HG02885 (cell line): ENCODE data around the gene FANK1.
"Not testable (repeated sequence)": the region's sequence is repeated elsewhere in the genome, so short reads cannot be mapped to it uniquely, and the experiment has no call there.

Experiments
- ATAC-seq: cut with Tn5 transposase; IDR thresholded peaks from one replicate; pipeline ENCODE4 v1.9.1; 2021; ENCODE audit warnings: mild to moderate bottlenecking; ENCODE audit not compliant: unreplicated experiment, poor library complexity

FANK1 gene

DNA sequence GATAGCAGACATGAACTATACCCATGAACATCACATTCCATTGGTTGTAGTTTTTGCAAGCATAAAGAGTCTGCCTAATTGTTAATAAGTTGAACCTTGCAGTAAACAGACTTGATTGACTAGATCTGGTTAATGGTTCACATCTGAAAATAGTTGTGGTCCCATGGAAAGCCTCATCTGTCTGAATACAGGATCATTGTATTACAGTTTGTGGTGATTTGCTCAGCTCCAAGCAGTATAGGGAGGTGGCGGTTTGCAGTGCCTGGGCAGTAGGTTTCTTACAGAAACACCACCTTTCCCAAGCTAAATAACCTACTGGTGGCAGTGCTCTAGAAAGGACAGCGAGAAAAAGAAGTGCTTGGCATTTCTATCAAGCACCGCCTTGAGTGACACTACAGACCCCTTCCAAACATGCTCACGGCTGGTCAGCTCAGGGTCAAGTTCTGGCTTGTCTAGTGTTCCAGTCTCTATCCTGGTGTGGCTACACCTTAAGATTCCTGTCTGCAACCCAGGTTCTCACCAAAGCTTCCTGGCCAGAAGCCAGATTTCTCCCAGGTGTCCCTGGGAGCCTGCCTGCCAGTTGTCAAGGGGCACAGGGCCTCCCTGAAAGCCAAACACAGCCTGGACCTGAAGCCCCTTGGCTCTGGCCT, 119.9 kb downstream of the FANK1 start:
- no peak for ATAC-seq

DNA sequence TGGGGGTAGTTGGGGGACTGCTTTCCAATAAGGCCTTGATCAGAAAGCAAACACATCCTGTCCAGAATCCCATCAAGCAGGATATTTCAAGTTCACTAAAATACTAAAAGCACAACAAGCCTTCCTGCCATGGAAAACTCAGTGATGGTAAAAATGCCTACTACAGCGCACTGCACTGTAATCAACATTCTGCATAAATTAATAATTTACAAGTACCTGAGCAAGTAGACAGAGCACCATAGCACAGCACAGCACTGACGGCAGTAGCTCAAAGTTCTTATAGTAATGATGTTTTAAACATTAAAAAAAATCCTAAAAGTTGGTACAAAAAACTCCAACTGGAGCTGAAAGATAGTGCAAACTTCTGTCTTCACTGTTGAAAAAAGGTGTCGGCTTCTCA, 120.5 kb downstream of the FANK1 start:
- ATAC-seq, result no peak

DNA sequence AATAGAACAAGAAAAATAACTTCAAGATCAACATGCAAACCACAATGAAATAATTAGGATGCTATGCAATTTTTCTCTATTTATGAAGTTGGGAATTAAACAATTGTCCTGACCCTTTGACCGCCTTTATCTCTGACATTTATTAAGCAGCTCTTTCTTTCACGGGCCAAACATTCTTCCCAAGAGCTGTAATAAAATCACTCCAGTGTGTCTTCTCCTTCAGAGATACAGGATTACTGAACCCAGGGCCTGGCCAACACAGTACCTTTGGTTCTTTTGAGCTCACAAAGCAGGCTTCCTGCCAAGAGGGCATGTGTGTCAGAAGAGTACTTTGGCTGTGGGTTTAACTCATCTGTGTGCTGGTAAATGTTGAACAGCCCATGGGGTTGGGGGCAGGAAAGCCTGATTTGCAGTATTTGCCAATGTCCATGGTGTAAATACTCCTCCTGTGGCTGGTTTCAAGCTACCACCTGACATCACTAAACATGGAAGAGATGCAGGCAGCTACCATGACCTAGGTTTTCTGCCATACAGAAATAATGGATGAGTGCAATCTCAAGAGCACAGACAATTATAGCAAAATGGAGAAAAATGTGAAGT, 121.7 kb downstream of the FANK1 start:
- no peak for ATAC-seq

DNA sequence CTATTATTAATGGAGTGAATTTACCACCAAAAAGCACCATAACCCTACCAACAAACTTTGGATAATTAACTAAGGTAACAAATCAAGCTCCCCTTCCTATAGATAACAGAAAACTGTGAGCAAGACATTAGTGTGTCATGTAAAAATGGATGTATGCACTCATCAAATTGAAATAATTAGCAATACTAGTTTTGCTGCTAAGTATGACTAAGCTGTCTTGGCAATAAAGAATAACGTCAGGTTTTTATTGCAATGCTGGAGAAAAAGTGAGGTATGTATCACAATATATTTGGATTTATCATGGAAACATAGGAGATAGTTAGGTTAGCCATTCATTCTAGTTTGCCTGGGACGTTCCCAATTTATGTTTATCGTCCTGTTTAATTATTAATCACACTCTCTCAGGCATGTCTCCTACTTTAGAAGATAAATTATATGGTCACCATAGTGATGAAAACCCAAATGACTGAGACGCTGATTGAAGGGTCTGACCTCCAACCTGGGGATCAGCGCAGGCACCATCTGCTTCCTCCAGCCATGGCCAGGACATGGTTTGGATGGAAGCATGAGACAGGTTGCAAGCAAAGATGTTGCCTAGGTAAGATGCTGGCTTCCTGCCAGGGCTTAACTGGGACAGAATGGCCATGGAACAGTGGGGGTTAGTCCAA, 125.6 kb downstream of the FANK1 start:
- ATAC-seq, result no peak

DNA sequence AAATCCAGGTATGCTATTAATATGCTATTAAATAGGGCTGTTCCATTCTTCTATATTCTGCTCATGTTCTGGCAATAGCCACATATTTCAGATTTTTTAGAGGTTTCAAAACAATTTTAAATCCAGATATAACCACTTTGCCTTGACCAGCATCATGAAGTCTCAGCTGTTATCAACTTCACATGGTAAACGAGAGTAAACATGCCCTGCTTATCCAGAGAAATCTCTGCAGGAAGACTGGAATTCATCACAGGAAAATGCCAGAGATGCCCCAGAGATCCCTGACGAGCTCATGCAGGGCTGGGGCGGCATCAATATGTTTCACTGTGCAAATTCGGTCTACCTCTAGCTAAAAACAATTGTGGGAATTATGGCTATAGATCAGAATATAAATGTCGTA, 126.5 kb downstream of the FANK1 start:
- ATAC-seq, result no peak

DNA sequence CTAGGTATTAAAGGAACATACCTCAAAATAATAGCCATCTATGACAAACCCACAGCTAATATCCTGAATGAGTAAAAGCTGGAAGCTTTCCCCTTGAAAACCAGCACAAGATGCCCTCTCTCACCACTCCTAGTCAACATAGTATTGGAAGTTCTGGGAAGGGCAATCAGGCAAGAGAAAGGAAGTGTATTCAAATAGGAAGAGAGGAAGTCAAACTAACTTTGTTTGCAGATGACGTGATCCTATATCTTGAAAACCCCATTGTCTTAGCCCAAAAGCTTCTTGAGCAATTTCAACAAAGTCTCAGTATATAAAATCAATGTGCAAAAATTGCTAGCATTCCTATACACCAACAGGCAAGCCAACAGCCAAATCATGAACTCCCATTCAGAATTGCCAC, 131.3 kb downstream of the FANK1 start:
- no peak for ATAC-seq

DNA sequence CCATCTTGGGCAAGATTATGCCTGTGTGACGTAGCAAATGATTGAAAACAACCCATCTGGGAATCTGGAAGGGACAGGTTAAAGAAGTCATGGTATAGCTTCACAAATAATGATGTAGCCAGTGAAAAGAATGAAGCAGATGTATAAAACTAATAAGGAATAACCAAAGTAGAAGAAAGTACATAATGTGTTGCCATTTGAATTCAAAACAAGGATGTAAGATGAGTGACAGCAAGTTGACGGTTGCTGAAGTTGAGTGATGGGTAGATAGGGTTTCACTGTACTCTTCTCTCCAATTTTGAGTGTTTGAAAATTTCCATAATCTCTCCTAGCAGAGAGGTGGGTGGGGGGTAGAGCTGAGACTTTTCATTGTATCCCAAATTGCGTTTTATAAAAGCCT, 133.6 kb downstream of the FANK1 start:
- no peak for ATAC-seq

DNA sequence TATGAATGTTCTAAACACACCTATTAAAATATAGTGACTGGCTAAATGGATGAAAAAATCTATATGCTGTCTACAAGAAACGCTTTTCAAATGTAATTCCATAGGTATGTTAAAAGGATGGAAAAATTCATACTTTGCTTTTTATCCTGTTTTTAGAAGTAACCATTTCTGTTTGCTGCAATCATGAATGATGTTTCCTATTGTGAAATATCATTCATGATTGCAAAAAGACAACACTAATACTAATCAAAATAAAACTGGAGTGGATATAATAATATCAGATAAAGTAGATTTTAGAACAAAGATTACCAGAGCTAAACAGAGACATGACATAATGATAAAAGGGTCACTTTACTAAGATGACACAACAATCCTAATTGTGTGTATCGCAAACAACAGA, 138.2 kb downstream of the FANK1 start:
- ATAC-seq, result no peak

DNA sequence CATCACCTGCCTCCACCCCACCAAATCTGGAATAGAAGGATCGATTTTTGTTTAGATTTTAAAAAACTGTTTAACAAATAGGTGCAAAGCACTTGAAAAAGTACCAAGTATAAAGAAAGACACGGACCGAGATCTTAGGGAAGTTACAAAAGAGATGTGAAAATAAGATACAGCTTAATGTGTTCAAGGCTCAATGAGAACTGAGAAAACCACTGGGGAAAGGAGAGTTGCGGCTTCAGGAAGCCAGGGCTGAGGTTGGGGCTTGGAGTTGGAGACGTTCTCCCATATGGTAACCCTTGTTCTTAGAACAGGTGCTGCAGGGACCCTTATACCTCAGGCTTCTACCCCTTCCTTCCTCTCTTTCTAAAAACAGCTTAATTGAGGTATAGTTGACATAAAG, 140.2 kb downstream of the FANK1 start:
- no peak for ATAC-seq

DNA sequence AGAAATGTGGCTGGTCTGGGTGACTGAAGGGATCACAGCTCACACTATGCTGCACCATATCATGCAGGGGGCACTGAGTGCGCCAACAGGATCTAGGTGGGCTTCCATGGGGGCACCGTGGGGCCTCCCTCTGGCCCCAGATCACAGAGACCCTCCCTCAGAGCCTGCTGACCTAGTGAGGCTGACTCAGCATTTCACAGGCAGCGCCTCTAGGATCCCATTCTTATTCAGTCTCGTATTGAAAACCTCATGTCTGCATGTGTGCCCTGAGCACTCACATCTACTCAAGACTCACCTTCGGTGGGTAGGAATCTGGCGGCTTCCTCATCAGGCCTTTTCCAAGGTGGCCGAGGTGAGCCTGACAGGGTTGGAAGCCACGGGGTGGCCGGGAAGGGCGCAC, 141.6 kb downstream of the FANK1 start:
- ATAC-seq, result no peak

DNA sequence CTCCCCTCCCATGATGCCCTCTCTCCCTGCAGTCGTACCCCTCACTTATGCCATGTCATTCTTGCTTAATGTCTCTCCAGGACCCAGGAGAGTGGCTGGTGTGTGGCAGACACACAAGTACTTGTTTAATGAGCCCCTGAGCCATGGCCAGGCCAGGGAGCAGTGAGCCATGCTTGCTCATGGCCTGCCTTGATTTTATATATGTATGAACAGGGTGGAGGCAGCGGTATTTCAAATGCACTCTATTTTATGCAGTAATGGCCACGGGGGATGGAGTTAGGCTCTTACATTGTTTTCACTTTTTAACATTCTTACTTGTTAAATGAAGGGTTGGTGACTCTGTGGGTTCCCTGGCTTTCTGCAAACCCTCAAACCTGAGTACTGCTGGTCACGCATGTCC, 144.8 kb downstream of the FANK1 start:
- ATAC-seq, result no peak

DNA sequence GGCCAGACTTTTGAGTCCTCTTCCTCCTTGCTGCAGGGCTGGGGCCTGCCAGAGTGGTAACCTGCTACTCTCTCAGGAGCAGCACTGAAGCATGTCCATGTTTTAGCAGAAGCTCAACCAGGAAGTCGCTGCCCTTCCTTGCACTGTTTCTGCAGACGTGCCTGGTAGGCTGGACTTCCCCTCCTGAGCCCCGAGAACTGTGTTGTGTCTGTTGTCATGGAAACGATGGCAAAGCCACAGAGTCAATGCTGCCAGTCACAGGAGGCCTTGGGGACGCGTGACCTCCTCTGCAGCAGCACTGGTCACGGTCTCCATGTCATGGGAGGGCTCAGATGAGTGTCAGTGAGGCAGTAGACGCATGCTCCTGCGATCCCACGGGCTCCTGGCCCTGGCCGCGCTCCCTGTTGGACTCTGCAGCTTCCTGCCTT, 145.5 kb downstream of the FANK1 start:
- ATAC-seq, result peak; percentile 99

DNA sequence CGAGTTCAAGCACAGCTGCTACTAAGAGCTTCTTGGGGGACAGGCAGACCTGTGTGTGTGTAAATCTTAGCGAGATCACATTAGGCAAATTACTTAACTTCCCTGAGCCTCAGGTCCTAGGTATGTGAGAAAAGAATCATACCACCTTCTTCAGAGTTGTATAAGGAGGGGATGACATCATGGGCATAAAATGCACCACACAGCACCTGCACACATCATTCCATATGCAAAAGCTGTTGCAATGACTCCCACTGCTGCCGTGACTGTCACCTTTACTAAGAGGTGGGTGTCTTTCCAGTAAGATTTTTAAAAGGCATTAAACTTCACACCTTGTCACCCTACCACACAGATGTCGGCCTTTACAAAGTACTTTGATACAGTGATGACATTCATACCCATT, 146.0 kb downstream of the FANK1 start:
- no peak for ATAC-seq

DNA sequence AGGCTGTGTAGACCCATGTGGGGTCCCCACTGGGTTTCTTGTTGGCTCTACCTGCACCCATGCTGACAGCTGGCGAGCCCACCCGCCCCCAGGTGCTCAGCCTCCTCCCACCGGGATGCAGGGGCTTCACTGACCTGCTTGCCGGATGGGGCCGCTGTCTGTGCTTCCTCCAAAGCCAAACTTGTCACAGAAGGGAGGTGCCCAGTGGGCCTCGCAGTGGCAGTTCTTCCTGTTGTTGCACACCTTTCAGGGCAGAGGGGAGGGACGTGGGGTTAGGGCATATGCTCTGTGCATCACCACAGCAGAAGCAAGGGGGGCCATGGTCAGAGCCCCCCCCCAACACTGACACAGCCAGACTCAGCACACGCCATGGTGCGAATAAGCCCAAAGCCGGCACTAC, 146.5 kb downstream of the FANK1 start:
- ATAC-seq, result no peak

DNA sequence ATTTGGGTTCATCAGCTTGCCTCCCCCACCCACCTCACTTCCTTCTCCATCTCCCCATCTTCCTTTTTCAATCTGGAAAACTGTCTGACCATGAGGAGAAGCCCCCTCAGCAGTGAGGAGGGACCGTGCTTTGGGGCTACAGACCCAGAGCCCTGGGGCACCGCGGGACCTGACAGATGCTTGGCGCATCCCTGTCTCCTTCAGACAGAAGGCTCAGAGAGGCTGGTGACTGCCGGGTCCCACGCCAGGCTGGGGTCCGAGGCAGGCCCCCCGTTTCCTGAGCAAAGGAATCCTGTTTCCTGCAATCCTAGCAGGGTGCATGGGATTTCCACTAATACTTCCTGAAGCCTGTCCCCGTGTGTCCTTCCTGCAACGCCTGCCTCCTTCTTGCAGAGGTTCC, 147.0 kb downstream of the FANK1 start:
- no peak for ATAC-seq

DNA sequence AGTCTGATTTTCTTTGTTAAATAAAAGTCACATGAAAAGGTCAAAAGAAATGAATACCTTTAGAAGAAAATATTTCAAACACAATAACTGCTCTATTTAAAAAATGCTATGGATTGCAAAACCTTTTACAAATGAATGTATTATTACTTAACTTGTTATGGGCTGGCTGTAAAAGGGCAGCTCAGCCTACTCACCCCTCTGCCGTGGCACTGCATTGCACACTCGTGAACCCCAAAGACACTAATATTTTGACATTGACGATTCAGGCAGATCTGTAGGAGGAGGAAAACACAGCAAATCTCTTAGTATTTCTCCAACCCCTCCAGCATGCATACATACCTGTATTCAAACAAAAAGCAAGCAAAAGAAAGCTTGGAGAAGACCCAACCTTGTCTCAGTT, 149.5 kb downstream of the FANK1 start:
- ATAC-seq, result no peak

DNA sequence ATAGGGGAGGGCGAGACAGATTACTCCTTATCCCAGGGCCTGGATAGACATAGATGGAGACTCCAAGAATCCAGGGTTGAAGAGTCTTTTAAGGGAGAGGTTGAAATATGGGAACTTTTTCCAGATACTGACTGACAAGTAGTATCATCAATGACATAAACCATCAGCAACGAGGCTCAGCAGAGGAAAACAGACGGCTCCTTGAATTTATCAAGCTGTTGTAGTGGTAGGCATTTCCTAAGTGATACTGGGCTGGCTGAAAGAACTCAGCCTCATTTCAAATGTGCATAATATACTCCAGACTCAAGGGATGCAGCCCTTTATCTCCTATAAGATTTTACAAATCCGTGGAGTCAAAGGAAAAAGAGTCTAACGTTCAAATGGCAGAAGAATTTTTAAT, 150.5 kb downstream of the FANK1 start:
- no peak for ATAC-seq

DNA sequence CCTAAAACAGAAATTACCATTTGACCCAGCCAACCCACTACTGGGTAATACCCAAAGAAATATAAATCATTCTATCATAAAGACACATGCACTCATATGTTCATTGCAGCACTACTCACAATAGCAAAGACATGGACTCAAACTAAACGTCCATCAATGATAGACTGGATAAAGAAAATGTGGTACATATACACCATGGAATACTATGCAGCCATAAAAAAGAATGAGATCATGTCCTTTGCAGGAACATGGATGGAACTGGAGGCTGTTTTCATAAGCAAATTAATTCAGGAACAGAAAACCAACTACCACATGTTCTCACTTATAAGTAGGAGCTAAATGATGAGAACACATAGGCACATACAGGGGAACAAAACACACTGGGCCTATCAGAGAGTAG, 151.4 kb downstream of the FANK1 start:
- not testable (repeated sequence) for ATAC-seq

DNA sequence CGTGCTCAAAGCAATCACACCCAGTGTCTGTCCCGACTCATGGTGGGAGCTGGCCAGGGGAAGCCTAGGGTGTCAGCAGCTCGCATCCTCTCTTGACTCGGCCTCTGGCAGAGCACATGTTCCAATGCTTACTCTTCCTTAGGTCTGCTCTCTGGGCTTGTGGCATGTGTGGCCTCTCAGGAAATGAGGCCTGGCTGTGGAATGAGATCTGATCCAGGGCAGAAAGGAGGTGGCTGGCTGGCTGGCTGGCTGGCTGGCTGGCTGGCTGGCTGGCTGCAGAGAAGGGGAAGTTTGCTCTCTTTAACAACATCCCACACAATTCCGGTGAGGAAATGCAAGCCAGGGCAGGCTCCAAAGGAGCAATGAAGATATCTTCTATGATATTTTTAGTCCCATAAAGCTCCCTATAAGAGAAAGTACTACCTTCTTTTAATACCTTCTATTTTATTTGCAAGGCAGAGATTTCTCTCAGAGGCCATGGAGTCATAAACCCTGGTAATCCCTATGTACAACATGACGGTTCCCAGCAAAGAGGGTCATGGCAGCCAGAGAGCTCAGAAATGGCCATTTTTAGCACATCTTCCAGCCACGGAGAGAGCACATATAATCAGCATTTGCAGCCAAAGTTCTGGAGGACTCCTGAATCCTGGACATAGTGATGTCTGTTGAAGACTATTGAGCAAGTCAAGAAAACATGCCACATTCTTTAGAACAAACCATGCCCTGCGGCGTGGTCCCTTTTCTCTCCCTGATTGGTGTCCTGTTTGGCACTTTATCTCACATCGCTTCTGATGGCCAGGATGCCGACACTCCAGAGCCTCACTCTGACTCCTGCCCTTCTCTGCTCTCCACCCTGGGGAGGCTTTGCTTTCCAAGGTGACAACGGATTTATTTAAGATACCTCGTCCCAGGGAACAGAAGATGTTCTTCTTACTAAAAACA, 153.7 kb downstream of the FANK1 start:
- ATAC-seq, result no peak

DNA sequence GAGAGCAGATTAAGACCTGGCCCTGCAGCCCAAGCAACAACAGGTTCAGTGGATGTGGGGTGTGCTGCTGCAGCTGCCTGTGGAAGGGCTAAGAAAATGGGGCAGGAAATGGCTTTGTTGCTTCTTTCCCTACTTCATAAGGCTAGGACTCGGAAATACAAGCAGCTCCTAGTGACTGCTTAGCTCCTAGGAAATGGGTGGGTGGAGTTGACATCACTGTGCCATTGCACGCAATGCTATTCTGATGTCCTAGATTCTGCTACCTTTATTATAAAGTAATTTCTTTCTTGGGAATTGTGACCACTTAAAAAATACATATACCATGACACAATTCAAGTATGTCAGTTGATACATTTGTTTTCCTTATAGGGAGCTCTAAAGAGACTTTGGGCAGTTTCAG, 155.8 kb downstream of the FANK1 start:
- no peak for ATAC-seq

DNA sequence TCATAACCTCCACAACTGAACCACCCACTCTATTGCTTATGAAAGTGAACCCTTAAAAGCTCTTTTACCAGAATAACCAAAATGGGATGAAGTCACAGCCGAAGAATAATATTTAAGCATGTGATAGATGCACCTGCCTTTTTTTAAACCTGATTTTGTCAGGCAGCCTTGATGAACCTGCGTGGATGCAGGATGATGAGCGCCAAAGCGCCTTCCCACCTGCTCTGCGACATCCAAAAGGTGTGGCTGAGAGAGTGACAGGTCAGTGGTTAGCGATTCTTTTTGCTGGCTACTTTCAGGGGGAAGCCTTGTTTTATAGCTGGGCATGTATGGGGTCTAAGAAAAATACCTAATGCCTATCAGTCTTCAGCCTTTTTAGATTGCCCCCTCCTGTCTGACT, 157.8 kb downstream of the FANK1 start:
- ATAC-seq, result no peak
